ENCODE data around the gene PHEX.

Gene PHEX

DNA sequence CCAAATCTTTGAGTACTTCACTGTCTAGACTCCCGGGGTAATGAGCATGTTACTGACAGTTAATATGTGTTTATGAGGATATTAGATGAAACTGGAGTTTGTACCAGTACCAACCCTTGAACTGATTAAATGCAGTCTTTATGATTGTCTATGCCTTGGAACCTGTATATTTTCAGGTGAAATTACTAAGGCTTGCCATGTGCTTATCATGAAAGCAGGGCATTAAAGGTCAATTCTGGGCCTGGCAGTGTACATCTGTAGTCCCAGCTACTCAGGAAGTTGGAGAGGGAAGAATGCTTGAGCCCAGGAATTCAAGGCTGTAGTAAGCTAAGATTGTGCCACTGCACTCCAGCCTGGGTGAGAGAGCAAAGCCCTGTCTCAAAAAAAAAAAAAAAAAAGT is 27.6 kb downstream of the PHEX start:
- TF ChIP-seq, protein P1, sequence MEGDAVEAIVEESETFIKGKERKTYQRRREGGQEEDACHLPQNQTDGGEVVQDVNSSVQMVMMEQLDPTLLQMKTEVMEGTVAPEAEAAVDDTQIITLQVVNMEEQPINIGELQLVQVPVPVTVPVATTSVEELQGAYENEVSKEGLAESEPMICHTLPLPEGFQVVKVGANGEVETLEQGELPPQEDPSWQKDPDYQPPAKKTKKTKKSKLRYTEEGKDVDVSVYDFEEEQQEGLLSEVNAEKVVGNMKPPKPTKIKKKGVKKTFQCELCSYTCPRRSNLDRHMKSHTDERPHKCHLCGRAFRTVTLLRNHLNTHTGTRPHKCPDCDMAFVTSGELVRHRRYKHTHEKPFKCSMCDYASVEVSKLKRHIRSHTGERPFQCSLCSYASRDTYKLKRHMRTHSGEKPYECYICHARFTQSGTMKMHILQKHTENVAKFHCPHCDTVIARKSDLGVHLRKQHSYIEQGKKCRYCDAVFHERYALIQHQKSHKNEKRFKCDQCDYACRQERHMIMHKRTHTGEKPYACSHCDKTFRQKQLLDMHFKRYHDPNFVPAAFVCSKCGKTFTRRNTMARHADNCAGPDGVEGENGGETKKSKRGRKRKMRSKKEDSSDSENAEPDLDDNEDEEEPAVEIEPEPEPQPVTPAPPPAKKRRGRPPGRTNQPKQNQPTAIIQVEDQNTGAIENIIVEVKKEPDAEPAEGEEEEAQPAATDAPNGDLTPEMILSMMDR (IDR thresholded peaks at IDR 0.05; ENCODE audit: low read depth, low read length, missing control alignments) = no peak
- in situ Hi-C loops (cut with HindIII; ENCODE audit: low sequenced_read_pairs) = no loop called here
- DNase-seq (ENCODE audit: low read depth) = no peak
- no peak overlapping the region for H3K4me3 ChIP-seq (ENCODE audit: low read depth, low read length)

DNA sequence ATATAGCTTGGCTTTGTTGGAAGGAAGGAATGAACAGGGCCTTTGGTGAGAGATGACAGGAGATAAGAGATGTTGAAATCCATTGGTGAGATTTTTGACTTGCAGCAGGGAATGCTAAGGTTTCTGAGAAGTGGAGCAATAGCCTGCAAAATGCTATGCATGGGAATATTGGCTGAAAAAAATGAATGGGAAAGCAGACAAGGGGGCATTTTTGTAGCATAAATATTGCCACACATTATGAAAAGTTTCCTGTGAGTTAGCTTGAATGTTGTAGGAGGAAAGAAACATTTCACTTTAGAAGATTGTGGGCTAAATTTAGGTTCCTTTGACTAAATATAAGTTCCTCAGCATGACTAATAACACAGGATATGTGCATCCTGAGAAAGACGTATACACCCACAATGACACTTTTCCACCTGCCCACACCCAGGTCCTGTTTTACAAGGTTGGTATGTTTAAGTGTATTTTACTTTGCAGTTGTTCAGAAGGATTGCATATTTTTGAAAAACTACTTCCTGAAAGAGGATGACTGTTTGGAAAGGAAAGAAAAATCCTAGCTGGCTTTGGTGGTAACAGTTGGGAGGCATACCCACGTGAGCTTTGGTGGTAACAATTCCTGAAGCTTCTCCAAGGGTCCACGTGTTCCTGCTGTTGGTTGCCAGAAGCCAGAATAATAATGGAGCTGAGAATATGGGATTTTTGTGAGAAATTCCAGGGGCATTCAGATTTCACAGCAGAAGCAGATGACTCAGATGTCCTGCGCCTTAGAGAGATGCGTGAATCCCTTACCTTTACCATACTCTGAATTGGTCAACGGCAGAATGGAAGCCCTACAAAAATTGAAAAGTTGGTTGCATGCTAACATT is 28.5 kb downstream of the PHEX start:
- TF ChIP-seq, protein P1 (IDR thresholded peaks at IDR 0.05; ENCODE audit: low read depth, low read length, missing control alignments) = no peak
- in situ Hi-C loops (cut with HindIII; ENCODE audit: low sequenced_read_pairs) = no loop called here
- H3K4me3 ChIP-seq (ENCODE audit: low read depth, low read length) = no peak overlapping the region
- DNase-seq (ENCODE audit: low read depth) = no peak

DNA sequence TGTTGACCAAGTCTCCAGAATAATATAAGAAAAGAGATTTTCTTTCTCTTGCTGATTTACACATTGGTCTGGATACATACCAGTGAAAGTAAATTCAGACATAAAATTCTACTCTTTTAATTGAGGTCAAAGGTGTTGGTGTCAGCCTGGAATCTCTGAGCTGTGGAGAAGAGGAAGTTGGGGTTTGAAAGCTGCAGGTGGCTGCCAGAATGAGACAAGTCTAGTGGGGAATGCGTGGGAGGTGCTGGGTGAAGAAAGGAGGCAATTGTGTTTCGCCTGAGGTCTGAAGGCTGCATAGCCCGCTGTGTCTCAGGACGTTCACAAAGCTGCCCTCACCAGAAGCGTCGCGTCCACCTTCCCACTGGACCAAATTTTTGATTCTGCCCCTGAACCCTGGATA is 31.2 kb downstream of the PHEX start:
- in situ Hi-C loops (cut with HindIII; ENCODE audit: low sequenced_read_pairs) = no loop called here
- DNase-seq (ENCODE audit: low read depth) = no peak
- TF ChIP-seq, protein P1 (IDR thresholded peaks at IDR 0.05; ENCODE audit: low read depth, low read length, missing control alignments) = no peak
- no peak overlapping the region for H3K4me3 ChIP-seq (ENCODE audit: low read depth, low read length)

DNA sequence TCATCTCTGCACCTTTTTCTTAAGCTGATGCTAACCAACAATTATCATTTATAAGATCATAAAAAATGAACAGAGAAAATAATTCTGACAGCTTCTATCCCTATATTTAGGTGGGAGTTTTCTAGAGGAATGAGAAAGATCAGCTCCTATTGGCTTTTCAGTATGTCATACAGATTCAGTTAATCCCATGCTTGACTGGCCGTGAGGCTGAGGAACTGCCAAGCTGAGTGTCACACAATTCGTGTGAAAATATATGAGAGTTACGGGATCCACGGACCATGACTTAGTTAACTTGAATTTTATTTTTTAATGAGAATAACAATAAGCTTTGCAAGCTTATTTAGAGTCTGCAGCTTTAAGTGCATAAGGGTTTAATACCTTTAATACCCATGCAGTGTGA is 37.5 kb downstream of the PHEX start:
- H3K4me3 ChIP-seq (ENCODE audit: low read depth, low read length) = no peak overlapping the region
- in situ Hi-C loops (cut with HindIII; ENCODE audit: low sequenced_read_pairs) = no loop called here
- TF ChIP-seq, protein P1 (IDR thresholded peaks at IDR 0.05; ENCODE audit: low read depth, low read length, missing control alignments) = no peak

DNA sequence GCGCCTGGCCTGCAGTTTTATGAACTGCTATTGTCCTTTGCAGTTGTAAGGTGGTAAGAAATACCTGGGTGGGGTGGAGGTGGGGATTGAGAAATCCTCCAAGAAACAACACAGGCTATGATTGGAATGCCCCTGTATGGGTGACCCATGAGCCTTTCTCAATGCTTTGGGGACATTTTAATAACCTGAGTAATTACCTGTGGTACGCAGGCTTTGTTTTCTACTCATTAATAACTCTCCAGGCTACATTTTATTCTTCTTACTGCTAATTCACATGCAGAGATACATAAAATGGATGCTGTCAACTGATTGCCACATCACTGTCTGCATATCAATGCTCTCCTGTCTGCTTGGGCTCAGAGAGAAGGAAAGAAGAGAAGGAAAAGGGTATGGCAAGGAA is 41.8 kb downstream of the PHEX start:
- TF ChIP-seq, protein P1 (IDR thresholded peaks at IDR 0.05; ENCODE audit: low read depth, low read length, missing control alignments) = no peak
- H3K4me3 ChIP-seq (ENCODE audit: low read depth, low read length) = no peak overlapping the region
- in situ Hi-C loops (cut with HindIII; ENCODE audit: low sequenced_read_pairs) = no loop called here
- DNase-seq (ENCODE audit: low read depth) = no peak

More for the DNA sequence above, 37.5 kb downstream of the PHEX start:
- no peak for DNase-seq (ENCODE audit: low read depth)

DNA sequence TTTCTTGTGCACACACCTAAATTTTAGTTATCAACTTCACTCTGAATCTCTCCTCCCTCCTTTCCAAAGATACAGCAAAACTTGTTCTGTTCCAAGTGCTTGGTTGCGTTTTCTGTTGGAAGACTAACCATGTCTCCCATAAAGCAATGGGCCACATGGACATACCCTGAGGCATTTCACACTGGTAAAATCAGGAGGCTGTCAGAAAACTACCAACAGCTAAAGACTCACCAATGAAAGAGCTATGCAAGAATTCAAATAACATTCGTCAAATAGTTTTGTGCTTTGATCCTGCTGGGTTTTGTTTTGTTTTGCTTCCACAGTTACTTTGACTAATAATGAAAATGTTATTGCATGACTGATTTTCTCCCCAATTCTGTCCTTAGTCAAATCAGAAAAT is 46.0 kb downstream of the PHEX start:
- in situ Hi-C loops (cut with HindIII; ENCODE audit: low sequenced_read_pairs) = no loop called here
- TF ChIP-seq, protein P1 (IDR thresholded peaks at IDR 0.05; ENCODE audit: low read depth, low read length, missing control alignments) = no peak
- no peak for DNase-seq (ENCODE audit: low read depth)

More for the DNA sequence above, 46.0 kb downstream of the PHEX start:
- H3K4me3 ChIP-seq (ENCODE audit: low read depth, low read length) = no peak overlapping the region
